ENCODE results near the gene BCL2L15. TPM values are rescaled to one million over a fixed set of nuclear protein-coding genes. Genes with fewer than 3 reads are reported as not detected.

Gene BCL2L15
- total and polyA plus RNA-seq, 10 of the 15 experiments (the other 5 are each of a cell fraction or from before 2014, with no cell fraction given): 0.42 to 1.2 (median 0.59) TPM

GRCh38 chr1:113922957-113923356 is 35.6 kb upstream of the BCL2L15 start:
- DNase-seq (ENCODE audit: low read depth, low spot score) (no peak), FAIRE-seq (no peak), ATAC-seq (no peak)
- in situ Hi-C loops (cut with MboI) (no loop called here), intact Hi-C loops (cut with micrococcal nuclease; ENCODE audit: unreplicated experiment) (no loop called here)
- no peak overlapping the region for H2AFZ ChIP-seq (ENCODE audit: control insufficient read depth, low read depth, low read length)
- no peaks in the 10 kb centered on the region for H3K36me3 ChIP-seq (ENCODE audit: control insufficient read depth in 2 of 2, insufficient read depth in 2 of 2, low read length in 1 of 2)
- WGBS (ENCODE audit: insufficient coverage, insufficient replicate concordance, low lambda C conversion rate, missing lambda C conversion rate): 71% methylated on average over 4 of the region's 4 CpGs
- no peak overlapping the region for H3K27ac ChIP-seq (ENCODE audit: control insufficient read depth, insufficient read depth)
- H3K9me3 ChIP-seq (replicated peaks; ENCODE audit: control insufficient read depth, insufficient read depth, low read length): no peaks in the 10 kb centered on the region
- no peak overlapping the region for H3K9ac ChIP-seq (ENCODE audit: control insufficient read depth, insufficient read depth, low read length)
- ChIA-PET RAD21 (ENCODE audit: unreplicated experiment) (no interaction called here), CTCF (no interaction called here), POLR2A (no interaction called here), SMC1A (ENCODE audit: uncharacterized antibody, unreplicated experiment) (interaction anchor here (1.6 kb wide), 1 partner anchor 88 kb away, joined by 3 read pairs; no protein-coding TSS in a partner anchor)
- no peaks in the 10 kb centered on the region for H4K20me1 ChIP-seq (ENCODE audit: control insufficient read depth, insufficient read depth)
- no TSS peak for BruUV-seq (replicated peaks)
- no peaks in the 10 kb centered on the region for H3K27me3 ChIP-seq (replicated peaks in 1 of 2; ENCODE audit: control insufficient read depth in 2 of 2, insufficient read depth in 2 of 2, low read length in 1 of 2)
- TF ChIP-seq CBX5 (IDR thresholded peaks at IDR 0.05; ENCODE audit: low read depth) (no peak), TARDBP (IDR thresholded peaks at IDR 0.05; ENCODE audit: borderline replicate concordance) (no peak), TCF12 (IDR thresholded peaks at IDR 0.05; ENCODE audit: low read depth, low read length) (no peak), BCL11A (IDR thresholded peaks at IDR 0.05; ENCODE audit: low read depth, low read length) (no peak)
- peaks cover 4% of the 10 kb centered on the region for H3K4me1 ChIP-seq (ENCODE audit: control insufficient read depth, insufficient read depth, low read length)
- no peak overlapping the region for H3K4me3 ChIP-seq
- no peaks in the 10 kb centered on the region for H3K79me2 ChIP-seq (ENCODE audit: control insufficient read depth, insufficient read depth, low read length)
- no peak overlapping the region for H3K4me2 ChIP-seq (ENCODE audit: control insufficient read depth, insufficient read depth)

- no peak for ATAC-seq
Observed at GRCh38 chr1:113918243-113918642, 30.9 kb upstream of the BCL2L15 start.

More at GRCh38 chr1:113918243-113918642, 30.9 kb upstream of the BCL2L15 start:
- in situ Hi-C loops (cut with MboI): no loop called here
- Histone ChIP-seq H3K4me1 (ENCODE audit: control insufficient read depth, insufficient read depth, low read length) (no peaks in the 10 kb centered on the region), H3K4me2 (ENCODE audit: control insufficient read depth, insufficient read depth) (no peak overlapping the region), H3K27me3 (replicated peaks in 1 of 2; ENCODE audit: control insufficient read depth in 2 of 2, insufficient read depth in 2 of 2, low read length in 1 of 2) (no peaks in the 10 kb centered on the region), H4K20me1 (ENCODE audit: control insufficient read depth, insufficient read depth) (no peaks in the 10 kb centered on the region), H2AFZ (ENCODE audit: control insufficient read depth, low read depth, low read length) (no peak overlapping the region), H3K9ac (ENCODE audit: control insufficient read depth, insufficient read depth, low read length) (no peak overlapping the region), H3K27ac (ENCODE audit: control insufficient read depth, insufficient read depth) (no peak overlapping the region), H3K79me2 (ENCODE audit: control insufficient read depth, insufficient read depth, low read length) (no peaks in the 10 kb centered on the region), H3K36me3 (ENCODE audit: control insufficient read depth in 2 of 2, insufficient read depth in 2 of 2, low read length in 1 of 2) (no peaks in the 10 kb centered on the region), H3K9me3 (replicated peaks; ENCODE audit: control insufficient read depth, insufficient read depth, low read length) (no peaks in the 10 kb centered on the region; the same call in 2 of the 3 replicates), H3K4me3 (no peak overlapping the region)
- FAIRE-seq (no peak), DNase-seq (ENCODE audit: low read depth, low spot score) (no peak)
- ChIA-PET CTCF (interaction anchor here (1.4 to 2.3 kb wide), 3 partner anchors 10 to 83 kb away, joined by 3 to 6 read pairs (median 4); partner anchors contain the start of gene HIPK1), SMC1A (ENCODE audit: uncharacterized antibody, unreplicated experiment) (no interaction called here), POLR2A (no interaction called here), RAD21 (ENCODE audit: unreplicated experiment) (no interaction called here)
- no TSS peak for BruUV-seq (replicated peaks)
- TF ChIP-seq SREBF1 (IDR thresholded peaks at IDR 0.05; ENCODE audit: low read length): no peak
- no peak for TF ChIP-seq CREM (IDR thresholded peaks at IDR 0.05; ENCODE audit: low read depth)
- TF ChIP-seq SP1 (IDR thresholded peaks at IDR 0.05; ENCODE audit: low read depth, low read length): no peak
- no peak for TF ChIP-seq TAF1 (IDR thresholded peaks at IDR 0.05; ENCODE audit: borderline replicate concordance, low read depth, low read length)
- TF ChIP-seq RELA (IDR thresholded peaks at IDR 0.05; ENCODE audit: borderline replicate concordance, partially characterized antibody): no peak
- intact Hi-C loops (cut with micrococcal nuclease; ENCODE audit: unreplicated experiment): no loop called here

Data from GM12878 (cell line).